GM19455 (cell line): ENCODE data around the gene MAFG.

ENCODE experiments used
- ATAC-seq: cut with Tn5 transposase; IDR thresholded peaks from one replicate; pipeline ENCODE4 v1.9.1; 2021; ENCODE audit not compliant: unreplicated experiment

MAFG gene

DNA sequence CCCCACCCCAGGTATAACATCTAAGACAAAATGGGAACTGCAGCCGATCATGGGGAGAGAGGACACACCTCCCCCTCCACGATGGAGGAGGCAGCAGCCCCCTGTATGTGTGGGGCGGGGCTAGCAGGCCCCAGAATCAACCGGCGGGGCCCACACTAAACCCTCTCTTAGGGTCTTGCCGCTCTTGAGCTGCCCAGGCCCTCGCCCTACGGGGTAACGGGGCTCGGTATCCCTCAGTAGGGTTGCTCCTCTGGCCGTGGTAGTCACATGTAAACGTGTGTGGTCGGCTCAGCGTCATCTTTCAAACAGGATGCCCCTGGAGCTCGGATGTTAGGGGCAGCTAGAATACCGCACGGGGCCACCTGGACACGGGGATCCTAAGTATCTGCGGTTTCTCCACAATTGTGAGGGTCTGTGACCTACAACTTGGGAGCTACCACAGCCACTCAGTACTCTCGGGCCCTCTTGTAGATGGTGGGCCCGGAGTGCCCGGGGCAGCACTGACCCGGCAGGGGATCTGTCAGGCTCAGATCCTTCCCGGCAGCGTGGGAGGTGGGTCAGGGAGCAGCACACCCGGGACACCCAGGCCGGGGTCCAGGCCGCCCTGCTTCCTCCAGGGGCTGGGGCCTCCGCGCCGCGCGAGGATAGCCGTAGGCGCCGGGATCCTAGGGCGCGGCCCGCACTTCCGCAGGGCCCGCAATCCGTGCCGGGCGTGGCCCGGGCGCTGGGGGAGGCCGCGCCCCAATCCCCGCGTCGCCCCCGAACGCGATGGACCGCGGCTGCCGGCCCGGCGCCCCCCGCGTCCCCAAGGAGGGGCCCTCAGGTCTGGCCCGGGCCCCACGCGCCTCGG lies 57.2 kb downstream of the MAFG start:
- ATAC-seq: no peak

DNA sequence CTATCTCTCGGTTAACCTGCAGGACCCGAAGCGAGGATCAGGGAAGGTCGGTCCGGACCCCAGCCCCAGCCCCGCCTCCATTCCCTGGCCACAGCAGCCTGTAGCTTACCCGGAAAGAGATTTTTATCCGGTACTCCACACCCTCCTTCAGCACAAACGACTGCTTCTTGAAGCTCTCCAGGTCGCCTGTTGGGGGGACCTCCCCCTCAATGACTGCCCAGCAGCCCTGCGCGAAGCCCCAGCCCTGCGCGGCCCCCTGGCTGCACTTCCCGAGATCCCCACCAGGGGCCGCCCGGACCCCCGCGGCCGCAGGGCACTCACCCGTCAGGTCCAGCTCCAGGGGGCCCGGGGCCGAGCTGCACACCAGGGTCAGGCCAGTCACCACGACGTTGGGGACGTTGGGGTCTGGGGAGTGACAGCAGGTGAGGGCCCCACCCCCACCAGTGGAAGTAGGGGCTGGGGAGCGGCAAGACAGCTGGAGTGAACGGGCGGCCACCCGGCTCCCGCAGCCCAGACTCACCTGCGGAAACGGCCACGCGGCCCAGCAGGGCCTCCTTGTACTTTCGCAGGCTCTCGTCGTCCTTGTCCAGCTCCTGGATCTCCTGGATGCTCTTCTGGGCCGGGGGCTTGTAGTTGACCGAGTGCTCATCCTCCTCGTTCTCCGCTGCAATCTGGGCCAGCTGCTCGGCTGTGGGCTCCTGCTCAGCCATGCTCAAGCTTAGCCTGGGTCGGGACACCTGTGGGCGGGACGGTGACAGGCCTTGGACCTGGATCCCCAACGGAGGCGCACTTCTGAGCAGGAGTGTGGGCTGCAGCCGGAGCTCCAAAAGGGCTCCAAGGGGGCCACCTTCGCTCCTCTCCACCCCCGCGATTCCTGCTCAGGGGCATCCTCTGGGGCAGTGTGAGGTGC lies 58.1 kb downstream of the MAFG start:
- ATAC-seq: no peak

DNA sequence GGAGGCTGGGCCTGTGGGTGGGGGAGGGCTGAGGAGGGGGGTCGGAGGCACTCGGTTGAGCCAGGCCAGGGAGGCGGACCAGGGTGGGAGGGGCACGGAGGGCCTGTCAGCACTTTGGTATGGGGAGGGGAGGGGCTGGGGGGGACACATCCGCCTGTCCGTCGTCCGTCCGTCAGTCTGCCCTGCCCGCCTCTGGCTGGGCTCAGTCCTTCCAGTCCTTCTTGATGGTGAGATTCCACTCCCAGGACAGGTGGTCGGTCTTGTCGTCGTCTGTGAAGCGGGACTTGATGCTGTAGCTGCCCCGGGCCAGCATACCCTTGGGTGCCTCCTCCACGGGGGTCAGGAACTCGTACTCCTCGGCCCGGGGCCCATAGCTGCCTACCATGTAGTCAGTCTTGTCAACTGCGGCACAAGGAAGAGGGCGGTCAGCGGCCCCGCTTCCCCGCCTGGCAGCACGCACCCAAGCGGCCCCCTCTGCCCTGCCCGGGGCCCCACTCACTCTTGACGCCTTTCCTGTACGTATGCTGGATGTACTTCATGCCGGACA lies 58.8 kb downstream of the MAFG start:
- ATAC-seq: no peak
